Activated T-helper 1 cell treated with anti-CD3 and anti-CD28 coated beads, Interleukin-12 subunit alpha, Interleukin-12 subunit beta, Interleukin-2, Interleukin-4 antibody, amounts not matched to agents 30 ng/mL and 10 ng/mL and 1 ng/mL, durations not matched to agents 14 hours and 24 hours and 36 hours (primary cell): Measurements from ENCODE around the gene TPO. TPM values are rescaled to one million over a fixed set of nuclear protein-coding genes. Genes with fewer than 3 reads are reported as not detected.
A peak's percentile ranks its signal among the peaks of the same experiment; 100 is the strongest.

ENCODE experiments used
- DNase-seq: peaks from one replicate; pipeline ENCODE4 v3.0.0; 2021; ENCODE audit warnings: low spot score
- H3K27ac Mint-ChIP-seq: one replicate; pipeline ENCODE4 v1.8.0; 2021; ENCODE audit warnings: mild to moderate bottlenecking, mixed read lengths
- H3K27me3 Mint-ChIP-seq: one replicate; pipeline ENCODE4 v1.8.0; 2022; ENCODE audit warnings: mild to moderate bottlenecking, moderate library complexity, mixed read lengths; ENCODE audit not compliant: insufficient read depth
- H3K36me3 Mint-ChIP-seq: one replicate; pipeline ENCODE4 v1.8.0; 2021; ENCODE audit warnings: low read depth, mixed read lengths
- H3K4me1 Mint-ChIP-seq: one replicate; pipeline ENCODE4 v1.8.0; 2021; ENCODE audit warnings: low read depth, mixed read lengths
- H3K4me3 Mint-ChIP-seq: one replicate; pipeline ENCODE4 v1.8.0; 2021; ENCODE audit warnings: mild to moderate bottlenecking, moderate library complexity, mixed read lengths
- H3K9me3 Mint-ChIP-seq: one replicate; pipeline ENCODE4 v1.8.0; 2021; ENCODE audit warnings: mixed read lengths
- intact Hi-C: fragments of 100-400 bp; cut with micrococcal nuclease; formaldehyde crosslinking; loops from one replicate; pipeline ENCODE4 v1.15.1; 2024
- total RNA-seq: library from RNA; stranded (reverse); gene quantifications from 2 replicates; pipeline ENCODE4 v1.2.3, GENCODE V29; 2022

The TPO gene
- total RNA-seq, 1 donor from 2014 or later, result not detected

- no peaks in the 10 kb centered on the region for H3K27me3 Mint-ChIP-seq
- intact Hi-C loops, result no loop called here
- peaks cover 10% of the 10 kb centered on the region for H3K4me1 Mint-ChIP-seq
- no peak for DNase-seq
- H3K4me3 Mint-ChIP-seq, result no peak overlapping the region
- H3K27ac Mint-ChIP-seq, result no peak overlapping the region
- H3K9me3 Mint-ChIP-seq, result no peaks in the 10 kb centered on the region
- no peaks in the 10 kb centered on the region for H3K36me3 Mint-ChIP-seq
Observed at GRCh38 chr2:1543776-1544477, 130.7 kb downstream of the TPO start.

DNA sequence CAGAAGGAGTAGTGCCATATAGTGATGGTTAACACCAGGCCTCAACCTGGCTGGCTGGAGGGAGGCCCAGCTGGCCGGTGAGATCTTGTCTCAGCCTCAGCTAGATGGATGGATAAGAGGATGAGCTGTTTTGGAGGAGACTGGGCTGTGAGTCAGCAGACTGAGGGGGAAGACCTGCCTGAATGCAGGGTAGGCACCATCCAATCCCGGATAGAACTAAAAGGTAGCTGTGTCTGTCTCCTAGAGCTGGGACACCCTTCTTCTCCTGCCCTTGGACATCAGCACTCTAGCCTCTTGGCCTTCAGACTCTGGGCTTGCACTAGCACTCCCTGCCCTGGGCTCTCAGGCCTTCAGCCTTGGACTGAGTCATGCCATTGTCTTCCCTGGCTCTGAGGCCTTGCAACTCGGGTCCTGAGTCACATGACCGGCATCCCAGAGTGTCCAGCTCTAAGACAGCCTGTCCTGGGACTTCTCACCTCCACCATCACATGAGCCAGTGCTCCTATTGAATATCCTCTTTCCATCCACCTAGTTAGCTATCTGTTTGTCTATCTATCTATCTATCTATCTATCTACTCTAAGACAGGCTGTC, 131.3 kb downstream of the TPO start:
- Mint-ChIP-seq H3K27ac (no peak overlapping the region), H3K27me3 (no peaks in the 10 kb centered on the region), H3K36me3 (no peaks in the 10 kb centered on the region), H3K4me1 (peaks cover 10% of the 10 kb centered on the region), H3K9me3 (no peaks in the 10 kb centered on the region), H3K4me3 (no peak overlapping the region)
- DNase-seq, result no peak
- intact Hi-C loops, result no loop called here

DNA sequence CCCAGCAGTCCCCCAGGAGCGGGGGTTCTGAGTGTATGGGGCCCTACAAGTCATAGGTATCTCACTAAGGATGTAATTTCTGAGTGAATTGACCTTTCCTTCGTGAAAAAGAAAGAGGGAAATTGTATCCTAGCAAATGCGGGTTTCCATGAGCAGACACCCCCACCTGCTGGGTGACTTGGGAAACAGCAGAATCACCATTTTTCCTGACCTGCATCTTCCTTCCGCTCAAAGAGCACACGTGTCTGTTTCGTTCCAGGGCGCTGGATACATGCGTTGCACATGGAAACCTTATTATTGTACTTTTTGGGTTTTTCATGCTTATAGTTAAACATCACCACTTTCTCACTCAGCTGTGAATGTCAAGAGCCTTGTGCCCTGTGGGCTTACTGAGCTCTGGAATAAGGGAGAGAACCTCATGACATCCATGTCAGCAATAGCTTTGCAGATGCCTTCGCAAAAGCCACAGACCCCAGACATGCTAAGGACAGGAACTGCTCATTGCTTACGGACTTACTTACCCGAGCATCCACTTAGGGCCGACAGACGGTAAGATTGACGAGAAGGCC, 132.8 kb downstream of the TPO start:
- Mint-ChIP-seq H3K4me1 (peaks cover 10% of the 10 kb centered on the region), H3K9me3 (no peaks in the 10 kb centered on the region), H3K27me3 (no peaks in the 10 kb centered on the region), H3K36me3 (no peaks in the 10 kb centered on the region), H3K4me3 (no peak overlapping the region), H3K27ac (no peak overlapping the region)
- no peak for DNase-seq
- intact Hi-C loops, result loop anchor here (1.0 to 2.0 kb wide), 2 partner anchors 832 to 1017 kb away; no protein-coding TSS in a partner anchor

DNA sequence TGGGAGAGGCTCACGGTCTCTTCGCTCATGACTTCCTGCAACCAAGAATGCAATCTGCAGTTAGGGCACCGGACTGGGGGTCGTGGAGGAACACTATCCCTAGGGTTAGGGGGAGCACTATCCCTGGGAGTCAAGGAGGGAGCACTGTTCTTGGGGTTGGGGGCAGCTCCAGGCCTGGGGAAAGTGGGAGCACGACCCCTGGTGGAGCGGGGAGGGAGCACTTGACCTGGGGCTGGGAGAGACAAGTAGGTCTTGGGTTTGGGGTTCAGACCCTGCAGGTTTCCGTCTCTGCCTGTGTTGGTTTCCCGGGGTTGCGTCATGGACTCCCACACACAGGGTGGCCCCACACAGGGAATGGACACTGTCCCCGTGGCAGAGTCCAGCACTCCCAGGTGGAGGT, 133.6 kb downstream of the TPO start:
- no peaks in the 10 kb centered on the region for H3K27me3 Mint-ChIP-seq
- H3K4me3 Mint-ChIP-seq, result no peak overlapping the region
- intact Hi-C loops, result loop anchor here (1.0 to 2.0 kb wide), 2 partner anchors 833 to 1018 kb away; no protein-coding TSS in a partner anchor
- no peaks in the 10 kb centered on the region for H3K36me3 Mint-ChIP-seq
- DNase-seq, result no peak
- peaks cover 10% of the 10 kb centered on the region for H3K4me1 Mint-ChIP-seq
- H3K27ac Mint-ChIP-seq, result no peak overlapping the region
- H3K9me3 Mint-ChIP-seq, result no peaks in the 10 kb centered on the region

GRCh38 chr2:1548910-1549673, 135.8 kb downstream of the TPO start:
- Mint-ChIP-seq H3K4me1 (peaks cover 10% of the 10 kb centered on the region), H3K36me3 (no peaks in the 10 kb centered on the region), H3K27ac (no peak overlapping the region), H3K27me3 (no peaks in the 10 kb centered on the region), H3K9me3 (no peaks in the 10 kb centered on the region), H3K4me3 (no peak overlapping the region)
- no peak for DNase-seq
- intact Hi-C loops, result no loop called here

- no peaks in the 10 kb centered on the region for H3K36me3 Mint-ChIP-seq
- H3K27ac Mint-ChIP-seq, result no peak overlapping the region
- no peaks in the 10 kb centered on the region for H3K27me3 Mint-ChIP-seq
- intact Hi-C loops, result no loop called here
- no peak for DNase-seq
- no peak overlapping the region for H3K4me3 Mint-ChIP-seq
- peaks cover 10% of the 10 kb centered on the region for H3K4me1 Mint-ChIP-seq
- no peaks in the 10 kb centered on the region for H3K9me3 Mint-ChIP-seq
Observed at GRCh38 chr2:1550076-1550475, 136.8 kb downstream of the TPO start.

- Mint-ChIP-seq H3K9me3 (no peaks in the 10 kb centered on the region), H3K27me3 (no peaks in the 10 kb centered on the region), H3K27ac (no peak overlapping the region), H3K4me3 (no peak overlapping the region), H3K36me3 (no peaks in the 10 kb centered on the region), H3K4me1 (peaks cover 9% of the 10 kb centered on the region)
- intact Hi-C loops, result no loop called here
- peak; percentile 27 for DNase-seq
Observed at GRCh38 chr2:1550658-1551316, 137.5 kb downstream of the TPO start.

- Mint-ChIP-seq H3K4me3 (no peak overlapping the region), H3K4me1 (no peaks in the 10 kb centered on the region), H3K27me3 (no peaks in the 10 kb centered on the region), H3K9me3 (no peaks in the 10 kb centered on the region), H3K27ac (no peak overlapping the region), H3K36me3 (no peaks in the 10 kb centered on the region)
- DNase-seq, result no peak
- intact Hi-C loops, result no loop called here
Observed at GRCh38 chr2:1551905-1552304, 138.6 kb downstream of the TPO start.

GRCh38 chr2:1552611-1553010, 139.3 kb downstream of the TPO start:
- DNase-seq, result no peak

GRCh38 chr2:1553671-1554295, 140.5 kb downstream of the TPO start:
- intact Hi-C loops, result no loop called here
- Mint-ChIP-seq H3K27me3 (no peaks in the 10 kb centered on the region), H3K4me3 (no peak overlapping the region), H3K27ac (no peak overlapping the region), H3K4me1 (no peaks in the 10 kb centered on the region), H3K36me3 (no peaks in the 10 kb centered on the region), H3K9me3 (no peaks in the 10 kb centered on the region)
- DNase-seq, result no peak

More at GRCh38 chr2:1552611-1553010, 139.3 kb downstream of the TPO start:
- H3K36me3 Mint-ChIP-seq, result no peaks in the 10 kb centered on the region
- intact Hi-C loops, result no loop called here
- H3K27me3 Mint-ChIP-seq, result no peaks in the 10 kb centered on the region
- no peaks in the 10 kb centered on the region for H3K4me1 Mint-ChIP-seq
- no peak overlapping the region for H3K27ac Mint-ChIP-seq
- H3K9me3 Mint-ChIP-seq, result no peaks in the 10 kb centered on the region
- H3K4me3 Mint-ChIP-seq, result no peak overlapping the region

DNA sequence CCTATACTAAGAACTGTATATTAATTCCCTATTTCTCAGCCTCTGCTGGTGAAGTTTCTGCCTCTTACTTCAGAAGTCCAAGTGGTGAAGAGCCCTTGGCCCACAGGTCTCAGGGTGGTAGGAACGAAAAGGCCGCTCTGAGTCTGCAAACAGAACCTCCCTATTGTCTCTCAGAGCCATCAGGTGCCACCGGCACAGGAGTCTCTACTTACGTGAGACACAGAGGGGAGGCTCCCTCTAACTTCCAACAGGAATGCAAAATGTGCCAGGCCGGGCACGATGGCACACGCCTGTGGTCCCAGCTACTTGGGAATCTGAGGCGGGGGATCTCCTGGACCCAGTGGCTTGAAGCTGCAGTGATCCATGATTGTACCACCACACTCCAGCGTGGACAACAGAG, 143.0 kb downstream of the TPO start:
- no peak overlapping the region for H3K4me3 Mint-ChIP-seq
- intact Hi-C loops, result no loop called here
- no peak for DNase-seq
- no peak overlapping the region for H3K27ac Mint-ChIP-seq
- no peaks in the 10 kb centered on the region for H3K4me1 Mint-ChIP-seq
- H3K9me3 Mint-ChIP-seq, result no peaks in the 10 kb centered on the region
- H3K36me3 Mint-ChIP-seq, result no peaks in the 10 kb centered on the region
- no peaks in the 10 kb centered on the region for H3K27me3 Mint-ChIP-seq

DNA sequence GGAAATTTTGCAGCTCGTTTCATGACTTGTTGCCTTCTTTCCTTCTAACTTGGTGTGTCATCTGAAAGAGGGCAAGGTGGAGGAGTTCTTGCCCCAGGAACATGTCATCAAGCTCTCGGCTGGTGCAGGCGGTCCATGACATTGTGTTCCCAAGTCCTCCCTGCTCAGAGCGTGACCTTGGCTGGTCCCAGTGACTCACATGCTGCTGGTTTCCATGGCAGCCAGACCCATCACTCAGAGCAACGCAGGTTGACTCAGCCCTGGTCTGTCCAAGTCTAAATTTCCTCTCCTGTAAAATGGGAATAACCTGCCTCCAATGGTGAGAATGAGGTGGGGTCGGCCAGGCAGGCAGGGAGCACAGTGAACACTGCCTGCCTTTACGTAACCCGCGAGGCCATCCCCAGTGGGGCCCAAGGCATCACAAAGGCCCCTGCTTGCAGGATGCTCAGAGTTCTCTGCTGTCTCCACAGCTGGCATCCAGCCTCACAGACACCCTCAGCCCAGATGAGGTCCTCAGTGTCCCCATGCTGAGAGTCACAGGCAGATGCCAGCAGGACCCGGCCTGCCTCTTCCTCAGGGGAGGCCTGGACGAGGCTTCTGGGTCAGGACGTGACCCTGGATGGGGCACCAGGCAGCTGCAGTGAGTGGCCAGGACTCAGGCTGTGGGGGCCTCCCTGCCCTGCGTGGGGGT, 143.7 kb downstream of the TPO start:
- Mint-ChIP-seq H3K4me3 (no peak overlapping the region), H3K27ac (no peak overlapping the region), H3K27me3 (no peaks in the 10 kb centered on the region), H3K4me1 (no peaks in the 10 kb centered on the region), H3K36me3 (no peaks in the 10 kb centered on the region), H3K9me3 (no peaks in the 10 kb centered on the region)
- DNase-seq, result no peak
- intact Hi-C loops, result no loop called here
